GM12875 (cell line): ENCODE results near the gene SH3BP4.

Experiments used
- H3K4me3 ChIP-seq: one replicate; pipeline ENCODE4 v1.5.1; 2011; ENCODE audit warnings: low read depth, low read length, control low read depth
- CTCF ChIP-seq: IDR thresholded peaks from 2 replicates; pipeline ENCODE4 v1.5.1; 2011; ENCODE audit warnings: low read depth, mild to moderate bottlenecking, control low read depth, inconsistent platforms, low read length, moderate library complexity, borderline replicate concordance; ENCODE audit not compliant: insufficient read depth

Gene SH3BP4

GRCh38 chr2:235049719-235050118, 97.9 kb downstream of the SH3BP4 start:
- no peak overlapping the region for H3K4me3 ChIP-seq
- no peak for TF ChIP-seq CTCF

- TF ChIP-seq CTCF, result no peak
- no peak overlapping the region for H3K4me3 ChIP-seq
Measured at GRCh38 chr2:235050980-235051351, 99.1 kb downstream of the SH3BP4 start.

GRCh38 chr2:235051436-235052260, 99.8 kb downstream of the SH3BP4 start:
- no peak overlapping the region for H3K4me3 ChIP-seq
- TF ChIP-seq CTCF, result no peak

GRCh38 chr2:235052514-235053354, 100.9 kb downstream of the SH3BP4 start:
- H3K4me3 ChIP-seq, result no peak overlapping the region

GRCh38 chr2:235053651-235054050, 101.8 kb downstream of the SH3BP4 start:
- no peak overlapping the region for H3K4me3 ChIP-seq
- no peak for TF ChIP-seq CTCF

More at GRCh38 chr2:235052514-235053354, 100.9 kb downstream of the SH3BP4 start:
- no peak for TF ChIP-seq CTCF

- no peak overlapping the region for H3K4me3 ChIP-seq
- TF ChIP-seq CTCF, result no peak
Measured at GRCh38 chr2:235054475-235054874, 102.7 kb downstream of the SH3BP4 start.
